HG03159 (cell line): ENCODE data around the gene AQP11.

Source experiments
- ATAC-seq: cut with Tn5 transposase; IDR thresholded peaks from one replicate; pipeline ENCODE4 v1.9.1; 2021; ENCODE audit warnings: mild to moderate bottlenecking, moderate library complexity; ENCODE audit not compliant: unreplicated experiment

AQP11 gene

GRCh38 chr11:77658213-77659013 lies 68.7 kb downstream of the AQP11 start:
- no peak for ATAC-seq
